Measurements from ENCODE around the gene PLA2G15. TPM values are rescaled to one million over a fixed set of nuclear protein-coding genes. Genes with fewer than 3 reads are reported as not detected.

The PLA2G15 gene
- total RNA-seq, 1 donor from 2014 or later = 20.9 TPM

GRCh38 chr16:68259007-68259825 is 14.0 kb downstream of the PLA2G15 start:
- DNase-seq (ENCODE audit: low spot score, unreplicated experiment) = no peak
- no peak overlapping the region for H3K4me3 Mint-ChIP-seq (ENCODE audit: low read depth)
- H3K4me1 Mint-ChIP-seq (ENCODE audit: low read depth) = no peaks in the 10 kb centered on the region
- H3K27ac Mint-ChIP-seq = no peak overlapping the region
- no peaks in the 10 kb centered on the region for H3K9me3 Mint-ChIP-seq (ENCODE audit: low read depth)
- H3K27me3 Mint-ChIP-seq = peaks cover 8% of the 10 kb centered on the region
- no peaks in the 10 kb centered on the region for H3K36me3 Mint-ChIP-seq (ENCODE audit: insufficient read depth)
- no peak for TF ChIP-seq CTCF (IDR thresholded peaks at IDR 0.05; ENCODE audit: unreplicated experiment)

- peak overlapping the region; percentile 83 for H3K4me3 Mint-ChIP-seq (ENCODE audit: low read depth)
Observed at GRCh38 chr16:68263559-68264127, 18.5 kb downstream of the PLA2G15 start.

GRCh38 chr16:68264128-68265077 is 19.2 kb downstream of the PLA2G15 start, which contains the start of gene SLC7A6:
Gene SLC7A6, plus strand, starts transcription at chr16:68264526. Its CDS starts 10,201 bp downstream, at chr16:68274727.
- peaks cover 15% of the 10 kb centered on the region for H3K4me1 Mint-ChIP-seq (ENCODE audit: low read depth)
- H3K27me3 Mint-ChIP-seq = peaks cover 22% of the 10 kb centered on the region
- no peaks in the 10 kb centered on the region for H3K9me3 Mint-ChIP-seq (ENCODE audit: low read depth)
- H3K27ac Mint-ChIP-seq = peak within 1 kb of the TSS; percentile 93
- peak; percentile 82 for TF ChIP-seq CTCF (IDR thresholded peaks at IDR 0.05; ENCODE audit: unreplicated experiment)
- no peaks in the 10 kb centered on the region for H3K36me3 Mint-ChIP-seq (ENCODE audit: insufficient read depth)
- peak; percentile 59 for DNase-seq (ENCODE audit: low spot score, unreplicated experiment)
- peak within 1 kb of the TSS; percentile 87 for H3K4me3 Mint-ChIP-seq (ENCODE audit: low read depth)

More at GRCh38 chr16:68263559-68264127, 18.5 kb downstream of the PLA2G15 start:
- DNase-seq (ENCODE audit: low spot score, unreplicated experiment) = no peak
- TF ChIP-seq CTCF (IDR thresholded peaks at IDR 0.05; ENCODE audit: unreplicated experiment) = no peak
- peaks cover 22% of the 10 kb centered on the region for H3K27me3 Mint-ChIP-seq
- peaks cover 10% of the 10 kb centered on the region for H3K4me1 Mint-ChIP-seq (ENCODE audit: low read depth)
- peak overlapping the region; percentile 93 for H3K27ac Mint-ChIP-seq
- no peaks in the 10 kb centered on the region for H3K9me3 Mint-ChIP-seq (ENCODE audit: low read depth)
- no peaks in the 10 kb centered on the region for H3K36me3 Mint-ChIP-seq (ENCODE audit: insufficient read depth)

- Mint-ChIP-seq H3K4me1 (ENCODE audit: low read depth) (peaks cover 15% of the 10 kb centered on the region), H3K36me3 (ENCODE audit: insufficient read depth) (no peaks in the 10 kb centered on the region), H3K4me3 (ENCODE audit: low read depth) (peak overlapping the region; percentile 87), H3K9me3 (ENCODE audit: low read depth) (no peaks in the 10 kb centered on the region), H3K27ac (peak overlapping the region; percentile 86), H3K27me3 (peaks cover 22% of the 10 kb centered on the region)
- TF ChIP-seq CTCF (IDR thresholded peaks at IDR 0.05; ENCODE audit: unreplicated experiment) = no peak
- DNase-seq (ENCODE audit: low spot score, unreplicated experiment) = no peak
Observed at GRCh38 chr16:68265078-68265920, 20.1 kb downstream of the PLA2G15 start.
